Stimulated activated CD4-positive, alpha-beta T cell treated with anti-CD3 and anti-CD28 coated beads, Interleukin-2, amount 100 ng/mL, for 48 hours (primary cell): Measurements from ENCODE around the gene COL27A1.

ENCODE experiments used
- DNase-seq, 2 donors: peaks; one replicate each; pipeline ENCODE4 v3.0.0-alpha.2; 2020

The COL27A1 gene

DNA sequence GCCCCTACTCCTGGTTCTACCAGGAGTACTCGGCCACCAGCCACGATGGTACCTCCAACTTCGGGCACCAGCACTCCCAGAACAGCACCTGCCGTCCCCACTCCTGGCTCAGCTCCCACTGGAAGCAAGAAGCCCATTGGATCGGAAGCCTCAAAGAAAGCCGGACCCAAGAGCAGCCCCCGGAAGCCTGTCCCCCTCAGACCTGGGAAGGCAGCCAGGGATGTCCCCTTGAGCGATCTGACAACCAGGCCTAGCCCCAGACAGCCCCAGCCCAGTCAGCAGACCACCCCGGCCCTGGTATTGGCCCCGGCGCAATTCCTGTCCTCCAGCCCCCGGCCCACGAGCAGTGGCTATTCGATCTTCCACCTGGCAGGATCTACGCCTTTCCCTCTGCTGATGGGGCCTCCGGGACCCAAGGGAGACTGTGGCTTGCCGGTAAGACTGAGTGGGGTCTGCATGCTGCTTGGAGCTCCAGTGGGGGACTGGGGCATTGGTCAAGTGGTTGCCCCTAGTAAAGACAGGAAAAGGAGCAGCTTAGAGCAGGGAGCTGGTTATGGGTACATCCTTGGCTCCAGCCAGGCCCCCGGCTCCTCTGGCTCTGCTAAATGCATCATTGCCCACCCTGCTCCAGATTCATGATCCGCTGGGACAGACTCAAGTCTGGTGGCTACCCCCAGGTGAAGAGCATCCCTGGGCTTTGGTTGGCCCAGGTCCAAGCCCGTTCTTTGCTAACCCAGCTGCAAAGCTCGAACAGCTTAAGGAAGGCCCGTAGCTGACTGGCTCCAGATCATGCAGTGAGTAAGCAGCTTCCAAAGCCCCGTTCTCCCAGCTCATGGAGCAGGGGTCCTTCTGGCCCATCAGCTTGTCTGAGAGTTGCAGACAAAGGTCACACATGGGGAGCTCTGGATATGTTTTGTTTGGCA lies 14.0 kb downstream of the COL27A1 start:
- no peak for DNase-seq

DNA sequence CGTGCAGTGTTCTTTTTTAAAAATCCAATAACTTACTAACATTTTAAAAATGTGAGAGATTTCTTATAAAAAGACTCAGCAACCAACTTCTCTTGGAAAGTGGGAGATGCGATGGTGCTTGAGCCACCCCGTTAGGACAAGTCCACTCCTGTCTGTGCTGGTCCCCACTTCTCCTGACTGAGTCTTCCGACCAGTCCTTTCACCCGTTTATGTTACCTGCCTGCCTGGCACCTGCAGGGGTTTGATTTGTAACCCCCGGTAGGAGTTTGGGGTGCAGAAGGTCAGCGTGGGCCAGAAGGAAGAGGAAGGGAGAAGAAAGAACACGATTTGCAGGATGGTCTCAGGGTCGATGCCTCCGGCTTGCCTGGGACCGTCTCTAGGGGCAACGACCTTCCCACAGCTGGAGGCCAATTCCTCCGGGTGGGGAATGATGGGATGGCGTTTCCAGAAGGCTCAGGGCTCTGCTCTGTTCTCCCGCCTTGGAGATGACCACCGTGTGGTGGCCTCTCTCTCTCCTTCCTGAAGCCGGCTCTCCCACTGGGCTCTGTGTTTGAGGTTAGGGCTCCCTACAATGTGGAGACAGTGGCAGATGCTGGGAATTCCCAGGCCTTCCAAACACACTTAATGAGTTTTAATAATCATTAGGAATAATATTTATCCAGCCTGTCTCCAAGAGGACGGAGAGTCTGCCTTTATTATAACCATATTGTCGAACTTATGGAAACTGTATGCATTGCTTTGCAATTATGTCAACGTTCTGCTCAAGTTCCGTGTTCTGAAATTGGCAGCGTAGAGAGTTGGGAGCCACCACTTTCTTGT lies 14.8 kb downstream of the COL27A1 start:
- no peak for DNase-seq

DNA sequence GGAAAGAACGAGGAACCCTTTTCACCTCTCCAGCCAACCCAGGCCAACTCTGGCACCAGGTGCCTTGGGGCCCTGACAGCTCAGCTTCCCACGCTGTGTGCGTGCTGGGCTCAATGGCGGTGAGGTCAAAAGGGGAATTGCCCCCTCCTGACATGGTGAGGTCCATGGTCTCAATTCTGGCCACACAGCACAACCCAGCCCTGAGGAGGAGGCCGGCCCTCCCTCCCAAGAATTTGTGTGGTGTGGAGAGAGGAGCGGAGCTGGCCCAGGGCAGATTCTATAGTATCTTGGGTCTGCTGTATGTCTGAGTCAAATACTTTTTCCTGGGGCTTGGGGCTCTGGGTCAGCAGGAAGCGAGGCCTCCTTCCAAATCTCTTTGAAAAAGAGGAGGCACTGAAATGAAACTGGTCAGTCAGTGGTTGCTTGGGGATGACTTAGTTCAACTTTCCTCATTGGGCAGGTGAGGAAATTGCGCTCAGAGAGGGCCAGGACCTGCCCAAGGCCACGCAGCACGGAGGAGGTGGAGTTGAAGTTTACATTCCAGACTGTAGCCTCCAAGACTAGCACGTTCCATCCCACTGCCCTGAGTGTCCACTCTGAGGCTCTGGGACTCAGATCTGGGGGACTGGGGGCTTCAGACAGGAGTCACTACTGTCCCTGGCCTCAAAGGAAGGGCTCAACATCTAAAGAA lies 15.6 kb downstream of the COL27A1 start:
- DNase-seq: no peak

DNA sequence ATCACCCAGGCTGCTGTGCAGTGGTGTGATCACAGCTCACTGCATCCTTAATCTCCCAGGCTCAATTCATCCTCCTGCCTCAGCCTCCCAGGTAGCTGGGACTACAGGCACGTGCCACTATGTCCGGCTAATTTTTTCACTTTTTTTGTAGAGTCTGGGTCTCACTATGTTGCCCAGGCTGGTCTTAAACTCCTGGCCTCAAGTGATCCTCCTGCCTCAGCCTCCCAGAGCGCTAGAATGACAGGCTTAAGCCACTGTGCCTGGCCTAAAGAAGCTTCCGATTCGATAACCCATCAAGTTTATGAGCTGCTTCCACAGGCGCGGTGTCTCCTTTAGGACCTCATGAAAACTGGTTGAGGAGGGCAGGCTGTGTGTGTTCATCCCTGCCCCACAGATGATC lies 16.2 kb downstream of the COL27A1 start:
- DNase-seq: no peak

DNA sequence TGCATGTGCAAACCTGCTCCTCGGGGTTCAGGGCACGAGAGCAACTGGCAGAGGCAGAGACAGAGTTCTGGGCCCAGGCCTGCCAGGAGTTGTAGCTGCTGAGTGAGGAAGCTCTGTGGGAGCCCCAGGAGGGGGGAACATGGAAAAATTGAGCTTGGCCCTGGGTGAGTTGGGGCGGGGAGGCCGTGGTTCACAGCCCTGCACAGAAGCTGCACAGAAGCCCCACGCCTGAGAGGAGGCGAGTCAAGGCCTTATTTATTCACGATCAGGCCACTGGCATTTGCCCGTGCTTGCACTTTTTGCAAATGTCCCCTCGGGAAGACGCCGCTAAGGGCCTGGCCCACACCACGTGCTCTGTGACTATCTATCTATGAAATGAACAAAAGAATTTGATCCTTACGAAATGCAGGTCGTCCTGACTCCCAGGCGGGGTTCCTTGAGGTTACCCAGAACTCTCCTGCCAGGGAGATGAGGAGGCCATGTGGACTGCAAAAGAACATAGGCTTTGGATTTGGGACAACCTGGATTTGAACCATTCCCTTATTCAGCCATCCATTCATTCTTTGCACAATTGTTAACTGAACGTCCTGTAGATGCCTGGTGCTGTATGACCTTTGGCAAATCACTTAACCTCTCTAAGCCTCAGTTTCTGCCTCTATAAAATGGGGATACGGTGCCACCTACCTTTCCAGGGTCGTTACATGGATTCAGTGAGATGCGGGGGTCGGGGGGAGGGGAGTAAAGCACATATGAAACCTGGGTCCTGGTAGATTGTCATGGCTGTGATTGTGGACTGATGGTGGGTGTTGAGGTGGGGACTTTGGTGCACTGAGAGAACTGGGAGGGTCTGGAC lies 17.9 kb downstream of the COL27A1 start:
- no peak for DNase-seq

DNA sequence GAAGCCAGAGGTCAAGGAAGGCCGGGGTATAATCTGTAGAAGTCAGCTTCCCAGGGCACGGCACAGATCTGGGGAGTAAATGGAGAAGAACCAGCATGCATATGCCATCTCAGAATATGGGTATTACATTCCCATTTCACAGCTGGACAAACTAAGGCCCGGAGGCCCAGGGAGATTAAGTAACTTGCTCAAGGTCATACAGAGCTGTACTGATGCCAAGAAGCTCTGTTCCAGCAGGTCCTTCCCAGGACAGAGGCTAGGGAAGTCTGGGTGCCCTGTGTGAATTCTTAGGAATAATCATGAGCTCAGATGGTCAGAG lies 19.2 kb downstream of the COL27A1 start:
- no peak for DNase-seq

DNA sequence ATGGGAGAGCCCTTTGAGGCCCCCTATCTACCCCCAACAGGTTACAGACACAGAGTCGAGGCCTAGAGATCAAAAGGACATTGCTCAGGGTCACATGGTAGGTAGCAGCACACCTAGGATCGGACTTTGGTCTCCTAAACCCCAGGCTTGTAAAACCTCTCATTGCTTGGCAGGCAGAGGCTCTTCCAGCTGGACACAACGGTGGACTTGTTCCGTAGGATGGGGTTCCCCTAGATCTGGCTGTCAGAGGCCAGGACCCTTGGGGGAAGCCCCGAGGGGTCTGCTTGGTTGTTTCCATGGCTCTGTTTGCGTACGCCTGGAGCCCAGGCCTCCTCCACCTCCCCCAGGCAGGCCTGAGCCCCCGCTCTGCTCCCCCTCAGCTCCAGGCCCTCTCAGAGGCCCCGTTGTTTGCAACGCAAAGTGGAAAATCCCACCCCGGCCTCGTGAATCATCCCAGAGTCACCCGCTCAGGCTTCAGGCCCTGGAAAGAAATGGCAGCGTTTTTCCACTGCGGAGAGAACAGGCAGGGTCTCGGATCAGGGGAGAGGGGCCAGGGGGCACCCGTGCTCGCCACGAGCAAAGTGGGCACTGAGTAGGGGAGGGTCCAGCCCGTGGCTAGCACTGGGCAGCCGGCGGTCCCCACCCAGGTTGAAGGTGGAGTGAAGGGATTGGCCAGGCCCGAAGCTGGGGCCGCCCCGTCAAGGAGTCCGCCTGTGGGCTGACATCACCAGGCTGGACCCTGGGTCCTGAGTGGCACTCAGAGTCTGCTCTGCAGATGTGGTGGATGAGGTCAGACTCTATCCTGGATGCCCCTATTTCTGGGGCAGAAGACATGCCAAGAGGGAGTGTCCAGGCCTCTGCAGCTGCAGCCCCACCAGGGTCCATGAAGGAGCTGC lies 19.8 kb downstream of the COL27A1 start:
- no peak for DNase-seq

DNA sequence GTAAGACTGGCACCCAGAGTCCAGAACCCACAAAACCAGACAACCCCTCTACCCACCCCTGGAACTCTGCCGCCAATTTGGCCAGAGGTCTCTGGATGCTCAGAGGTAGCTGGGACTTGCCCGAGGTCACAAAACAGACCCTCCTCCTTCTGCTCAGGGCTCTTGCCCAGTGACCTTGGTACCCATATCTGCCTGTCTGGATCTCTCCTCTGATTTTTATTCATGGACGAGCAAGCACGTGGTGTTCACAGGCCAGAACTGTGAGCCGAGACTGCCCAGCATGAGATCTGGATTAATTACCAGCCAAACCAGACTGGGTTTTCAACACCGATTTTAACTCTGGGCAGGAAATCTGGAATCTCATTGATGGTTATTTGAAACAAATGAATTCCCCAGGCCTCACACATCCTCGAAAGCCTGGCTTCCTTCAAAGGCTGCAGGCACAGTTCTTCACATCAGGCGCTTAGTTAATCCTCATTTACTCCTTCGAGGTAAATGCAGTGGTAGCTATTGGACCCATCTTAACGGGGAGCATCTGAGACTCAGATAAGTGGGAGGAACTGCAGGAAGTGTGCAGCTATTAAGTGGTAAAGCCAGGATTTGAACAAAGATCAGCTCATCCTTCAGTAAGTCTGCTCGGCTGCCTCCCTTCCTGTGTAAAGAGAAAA lies 21.4 kb downstream of the COL27A1 start:
- no peak for DNase-seq

DNA sequence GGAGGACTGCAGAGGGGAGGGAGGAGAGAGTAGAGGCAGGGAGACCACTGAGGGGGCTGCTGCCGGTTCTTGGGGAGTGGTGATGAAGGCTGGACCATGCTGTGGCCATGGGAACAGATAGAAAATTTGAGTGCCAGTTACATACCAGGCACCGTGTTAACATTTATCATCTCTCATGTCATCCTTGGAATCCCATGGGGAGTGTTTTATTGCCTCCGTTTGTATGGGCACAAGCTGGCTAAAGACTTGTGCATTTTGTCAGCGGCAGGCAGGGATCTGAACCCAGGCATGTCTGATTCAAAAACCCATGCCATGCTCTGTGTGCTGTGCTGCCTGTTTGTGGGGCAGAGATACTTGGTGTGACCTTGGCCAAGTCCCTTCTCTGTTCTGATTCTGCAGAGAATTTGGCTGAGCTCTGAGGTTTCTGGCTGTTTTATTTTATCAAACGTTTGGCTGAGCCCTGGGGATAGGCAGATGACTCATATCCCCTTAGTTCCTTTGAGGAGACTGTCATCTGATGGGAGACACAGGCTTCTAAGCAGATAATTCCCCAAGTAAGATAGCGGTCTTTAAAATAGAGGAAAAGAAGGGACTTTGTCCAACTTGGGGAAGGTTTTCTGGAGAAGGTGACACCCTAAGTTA lies 22.2 kb downstream of the COL27A1 start:
- no peak for DNase-seq

DNA sequence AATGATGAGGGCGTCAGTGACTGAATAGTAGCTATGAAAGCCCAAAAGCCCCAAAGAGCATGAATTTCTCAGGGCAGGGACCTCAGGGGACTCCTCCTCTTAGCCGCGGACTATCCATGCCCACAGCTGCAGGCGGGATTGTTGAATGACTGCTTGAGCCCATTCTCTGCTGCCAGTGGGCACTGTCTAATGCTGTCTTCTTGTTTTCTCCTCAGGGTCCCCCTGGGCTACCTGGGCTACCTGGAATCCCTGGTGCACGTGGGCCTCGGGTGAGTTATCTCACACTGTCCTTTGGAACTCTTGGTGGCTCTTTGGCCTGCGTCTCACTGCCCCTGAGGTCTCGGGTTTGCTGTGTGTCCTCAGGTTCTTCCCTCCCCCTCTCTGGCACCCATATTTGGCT lies 22.7 kb downstream of the COL27A1 start:
- DNase-seq: no peak

DNA sequence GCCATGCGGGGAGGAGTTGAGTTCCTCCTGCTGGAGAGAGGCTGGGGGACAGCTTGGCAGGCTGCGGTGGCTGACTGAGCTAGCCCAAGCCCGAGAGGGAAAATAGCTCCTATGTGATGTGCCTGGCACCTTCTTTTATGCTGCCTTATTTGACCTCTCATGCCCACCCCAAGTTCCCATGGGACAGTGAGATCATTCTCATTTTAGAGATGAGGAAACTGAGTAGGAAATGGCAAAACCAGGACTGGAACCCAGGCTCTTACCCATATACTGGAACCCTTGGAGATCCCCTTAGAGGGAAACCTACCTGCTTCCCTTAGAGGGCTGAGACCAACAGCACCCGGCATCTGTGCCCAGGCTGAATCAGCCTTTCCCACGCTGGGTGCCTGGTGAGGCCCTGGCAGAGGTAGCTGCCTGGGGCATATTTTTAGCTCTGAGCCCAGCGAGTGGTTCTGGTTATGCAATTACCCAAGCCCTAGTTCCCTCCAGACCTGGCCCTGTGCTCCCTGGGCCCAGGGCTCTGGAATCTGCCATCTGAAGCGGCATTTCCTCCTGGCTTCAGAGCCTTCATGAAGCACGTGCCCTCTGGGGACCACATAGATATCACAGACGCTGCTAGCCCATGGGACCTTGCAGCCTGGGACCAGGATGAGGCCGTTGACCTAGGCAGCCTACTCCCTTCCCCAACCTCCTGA lies 23.6 kb downstream of the COL27A1 start:
- no peak for DNase-seq

DNA sequence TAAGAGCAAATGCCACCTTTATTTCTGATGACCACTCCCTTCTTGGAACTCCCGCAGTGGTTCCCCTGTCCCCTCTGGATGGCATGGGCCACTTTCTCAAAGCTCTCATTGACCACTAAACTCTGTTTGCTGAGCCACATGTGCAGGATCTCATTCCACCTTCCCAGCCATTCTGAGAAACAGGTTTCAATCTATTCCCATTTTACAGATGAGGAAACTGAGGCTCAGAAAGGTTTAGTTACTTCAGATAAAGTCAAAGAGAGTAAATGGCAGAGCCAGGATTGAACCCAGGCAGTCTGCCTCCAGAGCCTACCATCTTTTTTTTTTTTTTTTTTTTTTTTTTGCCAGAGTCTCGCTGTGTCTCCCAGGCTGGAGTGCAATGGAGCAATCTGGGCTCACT lies 24.2 kb downstream of the COL27A1 start:
- DNase-seq: no peak

DNA sequence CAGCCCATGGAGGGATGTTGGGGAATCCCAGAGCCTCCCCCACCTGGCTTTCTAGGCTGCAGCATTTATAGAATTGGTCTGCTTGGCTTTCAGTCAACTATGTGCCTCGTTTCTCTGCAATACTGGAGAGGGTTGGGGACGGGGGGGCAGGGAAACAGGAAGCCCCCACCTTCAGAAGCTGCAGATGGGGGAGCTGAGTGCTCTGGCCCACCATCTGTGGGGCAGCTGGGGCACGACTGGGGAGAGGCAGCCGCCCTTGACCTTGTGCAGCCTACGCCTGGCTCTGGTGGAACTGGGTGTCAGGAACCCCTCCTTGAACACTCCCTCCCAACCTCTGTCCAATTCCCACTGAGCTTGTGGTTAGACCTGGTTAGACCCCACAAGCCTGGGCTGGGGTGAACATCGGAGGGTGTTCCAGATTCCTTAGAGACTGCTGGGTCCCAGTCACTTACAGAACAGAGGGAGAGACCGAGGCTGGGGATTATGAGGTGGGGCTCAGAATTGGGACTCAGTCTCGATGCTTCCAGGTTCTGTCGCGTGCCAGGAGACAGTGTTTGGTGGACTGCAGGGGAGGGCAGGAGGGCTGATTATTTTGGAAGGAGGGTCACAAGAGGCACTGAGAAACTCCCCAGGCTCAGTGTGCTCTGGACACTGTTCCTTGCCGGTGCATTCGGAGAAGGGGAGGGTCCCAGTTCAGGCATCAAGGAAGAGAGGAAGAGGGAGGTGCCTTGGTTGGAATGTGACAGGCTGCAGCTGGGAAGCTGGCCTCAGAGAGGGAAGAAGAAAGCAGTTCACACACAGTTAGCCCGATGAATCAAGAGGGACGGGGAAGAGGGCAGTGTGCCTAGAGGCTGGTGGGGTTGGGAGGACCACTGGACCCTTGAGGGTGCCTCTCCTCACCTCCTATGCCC lies 25.6 kb downstream of the COL27A1 start:
- no peak for DNase-seq

DNA sequence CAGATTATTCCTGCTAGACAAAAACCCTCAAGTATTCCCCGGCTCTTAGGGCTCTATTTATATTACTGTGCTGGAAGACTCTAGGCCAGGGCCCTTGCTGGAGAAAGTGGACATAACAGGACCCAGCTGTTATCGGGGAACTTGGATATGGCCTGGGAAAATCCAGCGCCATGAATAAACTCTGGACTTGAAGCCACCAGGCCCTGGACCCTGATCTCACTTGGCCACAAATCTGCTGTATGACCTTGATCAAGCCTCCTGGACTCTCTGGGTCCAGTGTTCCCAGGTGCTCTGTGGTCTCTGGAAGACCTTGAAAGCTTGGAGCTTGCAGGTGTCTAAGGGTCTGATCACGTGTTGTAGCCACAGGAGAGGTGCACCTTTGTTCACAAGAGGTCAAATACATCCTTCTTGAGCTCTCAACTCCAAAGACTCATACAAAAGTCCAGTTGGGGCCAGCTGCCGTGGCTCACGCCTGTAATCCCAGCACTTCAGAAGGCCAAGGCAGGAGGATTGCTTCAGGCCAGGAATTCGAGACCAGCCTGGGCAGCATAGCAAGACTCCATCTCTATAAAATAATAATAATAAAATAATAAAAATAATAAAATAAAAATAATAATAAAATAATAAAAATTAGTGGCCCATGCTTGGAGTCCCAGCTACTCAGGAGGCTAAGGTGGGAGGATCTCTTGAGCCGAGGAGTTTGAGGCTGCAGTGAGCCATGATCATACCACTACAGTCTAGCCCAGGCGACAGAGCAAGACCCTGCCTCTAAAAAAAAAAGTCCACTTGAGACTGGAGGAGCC lies 26.5 kb downstream of the COL27A1 start:
- DNase-seq: no peak

DNA sequence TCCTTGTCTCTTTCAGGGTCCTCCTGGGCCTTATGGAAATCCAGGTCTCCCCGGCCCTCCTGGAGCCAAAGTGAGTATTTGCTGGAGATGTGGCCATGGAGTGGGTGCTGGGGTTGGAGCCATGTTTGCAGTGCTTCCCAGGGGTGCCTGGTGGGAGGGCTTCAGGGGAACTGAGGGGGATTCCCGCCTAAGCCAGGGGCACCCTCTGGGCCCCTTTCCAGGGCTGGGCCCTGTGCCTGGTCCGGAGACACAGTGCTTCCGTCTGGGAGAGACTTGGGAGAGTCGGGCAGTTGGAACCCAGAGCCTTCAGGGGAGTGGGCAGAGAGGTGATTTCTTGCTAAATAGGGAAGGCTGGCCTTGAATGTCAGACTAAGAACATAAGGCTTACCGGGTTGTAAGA lies 27.7 kb downstream of the COL27A1 start:
- no peak for DNase-seq

DNA sequence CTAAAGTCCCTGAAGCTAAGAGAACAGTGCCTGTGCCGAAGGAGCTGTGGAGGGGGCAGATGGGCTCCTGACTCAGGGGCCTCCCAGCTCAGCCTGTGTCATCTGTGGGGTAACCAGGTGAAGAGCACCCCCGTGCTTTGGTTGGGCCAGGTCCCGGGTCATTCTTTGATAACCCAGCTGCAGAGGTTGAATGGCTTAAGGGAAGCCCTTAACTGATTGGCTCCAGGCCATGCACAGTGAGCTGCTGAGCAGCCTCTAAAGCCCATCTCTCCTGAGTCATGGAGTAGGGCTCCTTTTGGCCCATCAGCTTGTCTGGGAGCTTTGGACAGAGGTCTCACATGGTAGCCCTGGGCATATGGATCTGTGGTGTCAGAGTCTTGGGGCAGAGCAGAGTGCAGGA lies 28.7 kb downstream of the COL27A1 start:
- no peak for DNase-seq

DNA sequence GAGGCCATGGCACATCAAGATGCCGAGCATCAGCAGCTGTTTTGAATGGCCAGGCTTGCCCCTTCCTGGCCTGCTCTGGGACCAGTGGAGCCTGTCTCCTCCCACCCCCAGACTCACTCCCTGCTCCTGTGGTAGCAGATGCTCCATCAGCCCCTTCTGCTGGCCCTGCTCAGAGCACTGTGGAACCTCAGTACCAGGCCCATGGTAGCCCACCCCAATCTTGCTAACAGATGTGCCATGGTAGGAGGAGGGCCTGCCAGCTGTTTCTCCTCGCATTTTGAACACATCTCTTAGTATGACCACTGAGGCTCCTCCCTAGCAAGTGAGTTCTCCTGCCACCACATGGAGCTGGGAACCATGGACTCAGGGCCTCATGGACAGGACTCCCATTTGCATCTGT lies 29.5 kb downstream of the COL27A1 start:
- DNase-seq: no peak
